Endodermal cell (in vitro differentiated cells): ENCODE data around the gene SLC25A40. TPM values are rescaled to one million over a fixed set of nuclear protein-coding genes. Genes with fewer than 3 reads are reported as not detected.
"Not testable (repeated sequence)": the region's sequence is repeated elsewhere in the genome, so short reads cannot be mapped to it uniquely, and the experiment has no call there.

Experiments used
- DNase-seq: peaks from one replicate; pipeline ENCODE4 v3.0.0-alpha.2; 2017
- H3K27ac ChIP-seq: 2 replicates; pipeline ENCODE4 v1.5.1; 2013; ENCODE audit warnings: mild to moderate bottlenecking, low read depth, low read length, moderate library complexity
- H3K27me3 ChIP-seq: 2 replicates; pipeline ENCODE4 v1.6.1; 2013; ENCODE audit warnings: mild to moderate bottlenecking, low read length, moderate library complexity; ENCODE audit not compliant: insufficient read depth, control insufficient read depth, poor library complexity, severe bottlenecking
- H3K36me3 ChIP-seq: 2 replicates; pipeline ENCODE4 v1.7.0; 2013; ENCODE audit warnings: mild to moderate bottlenecking, low read length, moderate library complexity; ENCODE audit not compliant: control insufficient read depth, insufficient read depth
- H3K4me1 ChIP-seq: one replicate; pipeline ENCODE4 v1.7.0; 2013; ENCODE audit warnings: low read length; ENCODE audit not compliant: control insufficient read depth, insufficient read depth
- H3K4me3 ChIP-seq: 2 replicates; pipeline ENCODE4 v1.5.1; 2013; ENCODE audit warnings: mild to moderate bottlenecking, low read length, moderate library complexity
- H3K9ac ChIP-seq: 2 replicates; pipeline ENCODE4 v1.6.1; 2013; ENCODE audit warnings: mild to moderate bottlenecking, low read length, moderate library complexity; ENCODE audit not compliant: poor library complexity, severe bottlenecking; ENCODE audit errors: extremely low read depth
- H3K9me3 ChIP-seq: 2 replicates; pipeline ENCODE4 v1.6.1; 2013; ENCODE audit warnings: mild to moderate bottlenecking, low read length, moderate library complexity; ENCODE audit not compliant: control insufficient read depth
- H3K27ac Mint-ChIP-seq: 2 replicates; pipeline ENCODE4 v1.8.0; 2020; ENCODE audit warnings: mixed read lengths
- H3K27me3 Mint-ChIP-seq: 2 replicates; pipeline ENCODE4 v1.8.0; 2021; ENCODE audit warnings: mild to moderate bottlenecking, mixed read lengths; ENCODE audit not compliant: insufficient read depth
- H3K36me3 Mint-ChIP-seq: 2 replicates; pipeline ENCODE4 v1.8.0; 2020; ENCODE audit warnings: low read depth, mixed read lengths
- H3K4me1 Mint-ChIP-seq: 2 replicates; pipeline ENCODE4 v1.8.0; 2020; ENCODE audit warnings: mixed read lengths
- H3K4me3 Mint-ChIP-seq: 2 replicates; pipeline ENCODE4 v1.8.0; 2020; ENCODE audit warnings: mild to moderate bottlenecking, moderate library complexity, mixed read lengths
- H3K9me3 Mint-ChIP-seq: 2 replicates; pipeline ENCODE4 v1.8.0; 2020; ENCODE audit warnings: mild to moderate bottlenecking, mixed read lengths
- CTCF ChIP-seq: fragments of 200-600 bp; sonication (generic); conservative IDR thresholded peaks from 2 replicates; pipeline ENCODE4 v1.5.0; 2021; ENCODE audit warnings: antibody characterized with exemption, mild to moderate bottlenecking
- WGBS, 2 experiments: methylation state at CpG; one replicate each; pipeline versions ENCODE4 v1.1.5 to v1.1.7; 2013; ENCODE audit warnings: missing lambda C conversion rate in 2 of 2, mixed read lengths in 1 of 2; ENCODE audit not compliant: insufficient coverage in 1 of 2, insufficient read length in 1 of 2; 5-methylcytosine and 5-hydroxymethylcytosine counted together
- total RNA-seq, 2 donors: library from RNA; stranded (reverse); fragmentation: NEBNext Ultra II Directional in 1 of 2; extraction: Animal tissue kit (Norgen Biotek cat#: 25700) in 1 of 2; gene quantifications; 2 replicates in 1 of 2; 3 replicates in 1 of 2; pipeline ENCODE4 v1.2.1, GENCODE V29; 2021

Gene SLC25A40
- total RNA-seq, 2 donors from 2014 or later: 20.9 to 32.6 TPM

- H3K27ac ChIP-seq: no peak overlapping the region
- peak overlapping the region; percentile 22 for H3K4me3 ChIP-seq
- WGBS, 2 experiments: 85 to 87% methylated on average over 2 to 5 of the region's 5 CpGs
- no peak overlapping the region for H3K4me3 Mint-ChIP-seq
- no peaks in the 10 kb centered on the region for H3K27me3 Mint-ChIP-seq
- H3K9ac ChIP-seq: no peak overlapping the region
- peaks cover 23% of the 10 kb centered on the region for H3K9me3 Mint-ChIP-seq
- no peak overlapping the region for H3K27ac Mint-ChIP-seq
- H3K36me3 ChIP-seq: peaks cover 28% of the 10 kb centered on the region
- H3K9me3 ChIP-seq: peaks cover 48% of the 10 kb centered on the region
- H3K36me3 Mint-ChIP-seq: peaks cover 46% of the 10 kb centered on the region
- H3K4me1 ChIP-seq: peaks cover 4% of the 10 kb centered on the region
- DNase-seq: no peak
- no peak for TF ChIP-seq CTCF
- no peaks in the 10 kb centered on the region for H3K27me3 ChIP-seq
- peaks cover 12% of the 10 kb centered on the region for H3K4me1 Mint-ChIP-seq
Measured at GRCh38 chr7:87872346-87872745, 3.8 kb downstream of the SLC25A40 start.

- 96 to 100% methylated on average over 1 to 4 of the region's 4 CpGs for WGBS, 2 experiments
- Mint-ChIP-seq H3K36me3 (peaks cover 65% of the 10 kb centered on the region), H3K27ac (no peak overlapping the region), H3K27me3 (no peaks in the 10 kb centered on the region), H3K4me1 (peaks cover 12% of the 10 kb centered on the region), H3K9me3 (peaks cover 42% of the 10 kb centered on the region), H3K4me3 (no peak overlapping the region)
- no peak for DNase-seq
- Histone ChIP-seq H3K27me3 (no peaks in the 10 kb centered on the region), H3K27ac (no peak overlapping the region), H3K36me3 (peaks cover 28% of the 10 kb centered on the region), H3K4me1 (peaks cover 4% of the 10 kb centered on the region), H3K9ac (no peak overlapping the region), H3K4me3 (no peak overlapping the region), H3K9me3 (peaks cover 67% of the 10 kb centered on the region)
- TF ChIP-seq CTCF: no peak
Measured at GRCh38 chr7:87870471-87870870, 5.7 kb downstream of the SLC25A40 start.

- not testable (repeated sequence) for H3K4me1 ChIP-seq, H3K4me3 ChIP-seq, H3K4me3 Mint-ChIP-seq, H3K27ac Mint-ChIP-seq, H3K9ac ChIP-seq, H3K27me3 Mint-ChIP-seq, H3K27me3 ChIP-seq, DNase-seq, H3K27ac ChIP-seq, H3K4me1 Mint-ChIP-seq
- Histone ChIP-seq H3K9me3 (peaks cover 59% of the 10 kb centered on the region), H3K36me3 (peaks cover 28% of the 10 kb centered on the region)
- H3K9me3 Mint-ChIP-seq: peaks cover 34% of the 10 kb centered on the region
- H3K36me3 Mint-ChIP-seq: peaks cover 66% of the 10 kb centered on the region
- 89 to 95% methylated on average over 6 of the region's 6 CpGs for WGBS, 2 experiments
Measured at GRCh38 chr7:87866533-87866932, 9.6 kb downstream of the SLC25A40 start.

GRCh38 chr7:87866089-87866488 lies 10.1 kb downstream of the SLC25A40 start:
- Histone ChIP-seq H3K4me3 (no peak overlapping the region), H3K36me3 (peaks cover 25% of the 10 kb centered on the region), H3K9me3 (peaks cover 55% of the 10 kb centered on the region), H3K4me1 (no peaks in the 10 kb centered on the region), H3K9ac (no peak overlapping the region), H3K27me3 (no peaks in the 10 kb centered on the region), H3K27ac (no peak overlapping the region)
- H3K4me3 Mint-ChIP-seq: no peak overlapping the region
- no peak overlapping the region for H3K27ac Mint-ChIP-seq
- 80 to 92% methylated on average over 2 of the region's 2 CpGs for WGBS, 2 experiments
- H3K9me3 Mint-ChIP-seq: peaks cover 30% of the 10 kb centered on the region
- H3K4me1 Mint-ChIP-seq: no peaks in the 10 kb centered on the region
- H3K27me3 Mint-ChIP-seq: no peaks in the 10 kb centered on the region
- no peak for TF ChIP-seq CTCF
- H3K36me3 Mint-ChIP-seq: peaks cover 61% of the 10 kb centered on the region
- DNase-seq: no peak
